ENCODE data around the gene SLC25A30. TPM values are rescaled to one million over a fixed set of nuclear protein-coding genes. Genes with fewer than 3 reads are reported as not detected.
"Not testable (repeated sequence)": the region's sequence is repeated elsewhere in the genome, so short reads cannot be mapped to it uniquely, and the experiment has no call there.

SLC25A30 gene
- total and polyA plus RNA-seq, 8 donors = 3.8 to 12.3 (median 7.5) TPM

- H3K4me1 ChIP-seq = no peaks in the 10 kb centered on the region
- FAIRE-seq = no peak
- no peak for DNase-seq
- ATAC-seq = no peak
- H3K27me3 ChIP-seq = no peaks in the 10 kb centered on the region
- TF ChIP-seq CTCF (IDR thresholded peaks at IDR 0.05) = no peak
- no peaks in the 10 kb centered on the region for H3K9me3 ChIP-seq
- H3K36me3 ChIP-seq = peaks cover 0 to 8% (median 0%) of the 10 kb centered on the region in 3 donors
- intact Hi-C loops (cut with DNase I) = no loop called here
- no peak overlapping the region for H3K4me3 ChIP-seq
- H3K27ac ChIP-seq = no peak overlapping the region
- 85% methylated on average over 10 of the region's 10 CpGs for WGBS, 2 donors
These were observed 66.1 kb downstream of the SLC25A30 start for GRCh38 chr13:45352031-45352430.

- DNase-seq (no peak), ATAC-seq (no peak), FAIRE-seq (no peak)
- H3K27ac ChIP-seq = no peak overlapping the region
- no peaks in the 10 kb centered on the region for H3K4me1 ChIP-seq
- no peak overlapping the region for H3K4me3 ChIP-seq
- WGBS, 2 donors = 95 to 99% methylated on average over 8 of the region's 8 CpGs
- H3K27me3 ChIP-seq = no peaks in the 10 kb centered on the region
- H3K36me3 ChIP-seq = peaks cover 0 to 9% (median 0%) of the 10 kb centered on the region in 3 donors
- H3K9me3 ChIP-seq = no peaks in the 10 kb centered on the region
- intact Hi-C loops (cut with DNase I) = no loop called here
- TF ChIP-seq CTCF (IDR thresholded peaks at IDR 0.05) = no peak
These were observed 68.0 kb downstream of the SLC25A30 start for GRCh38 chr13:45350152-45350551.

GRCh38 chr13:45349438-45349837 lies 68.7 kb downstream of the SLC25A30 start:
- Histone ChIP-seq H3K4me3 (no peak overlapping the region), H3K4me1 (no peaks in the 10 kb centered on the region), H3K27ac (no peak overlapping the region), H3K9me3 (no peaks in the 10 kb centered on the region), H3K36me3 (peaks cover 0 to 9% (median 0%) of the 10 kb centered on the region in 3 donors), H3K27me3 (no peaks in the 10 kb centered on the region)
- ATAC-seq (no peak), DNase-seq (no peak), FAIRE-seq (no peak)
- intact Hi-C loops (cut with DNase I) = no loop called here
- 56 to 62% methylated on average over 2 of the region's 2 CpGs for WGBS, 2 donors
- no peak for TF ChIP-seq CTCF (IDR thresholded peaks at IDR 0.05)

GRCh38 chr13:45344064-45344463 lies 74.1 kb downstream of the SLC25A30 start:
- FAIRE-seq; ATAC-seq; H3K27me3 ChIP-seq; H3K9me3 ChIP-seq; intact Hi-C loops (cut with DNase I); H3K27ac ChIP-seq; H3K4me3 ChIP-seq; DNase-seq: not testable (repeated sequence)
- Histone ChIP-seq H3K36me3 (peaks cover 0 to 19% (median 3%) of the 10 kb centered on the region in 3 donors), H3K4me1 (peaks cover 3 to 11% (median 4%) of the 10 kb centered on the region in 3 donors)
- WGBS, 2 donors = 96% methylated on average over 8 of the region's 8 CpGs

Other genes with a start within 250 kb of the SLC25A30 start
- under 1 TPM in 4 of 6 donors, not detected in 2; 0.09 to 0.21 (median 0.15) TPM for gene KCTD4, start 217.3 kb downstream of the SLC25A30 start, total RNA-seq
- under 1 TPM; 0.11 to 0.28 TPM for gene KCTD4, start 217.3 kb downstream of the SLC25A30 start, polyA plus RNA-seq
- 1,000 to 10,000 TPM; 2,995 to 3,873 (median 3,563) TPM for gene TPT1, start 77.2 kb downstream of the SLC25A30 start, total RNA-seq
- gene TPT1, start 77.2 kb downstream of the SLC25A30 start, polyA plus RNA-seq = 1,000 to 10,000 TPM; 3,587 to 4,358 TPM
- gene COG3, start 46.6 kb upstream of the SLC25A30 start, total RNA-seq = 10 to 100 TPM; 16.4 to 19.9 (median 18.7) TPM
- gene COG3, start 46.6 kb upstream of the SLC25A30 start, polyA plus RNA-seq = 10 to 100 TPM; 15.0 to 19.4 TPM
- gene ERICH6B, start 197.4 kb upstream of the SLC25A30 start, total RNA-seq = not detected
- gene ERICH6B, start 197.4 kb upstream of the SLC25A30 start, polyA plus RNA-seq = not detected